ENCODE results near the gene NHEJ1.

NHEJ1 gene

GRCh38 chr2:219122202-219122980 lies 38.2 kb downstream of the NHEJ1 start:
- DNase-seq (ENCODE audit: low spot score) = peak; percentile 29

GRCh38 chr2:219120082-219120481 lies 40.5 kb downstream of the NHEJ1 start:
- no peak for DNase-seq (ENCODE audit: low spot score)

- peak; percentile 53 for DNase-seq (ENCODE audit: low spot score)
Measured at GRCh38 chr2:219119422-219120043, 41.1 kb downstream of the NHEJ1 start.

GRCh38 chr2:219118504-219118903 lies 42.1 kb downstream of the NHEJ1 start:
- no peak for DNase-seq (ENCODE audit: low spot score)

DNA sequence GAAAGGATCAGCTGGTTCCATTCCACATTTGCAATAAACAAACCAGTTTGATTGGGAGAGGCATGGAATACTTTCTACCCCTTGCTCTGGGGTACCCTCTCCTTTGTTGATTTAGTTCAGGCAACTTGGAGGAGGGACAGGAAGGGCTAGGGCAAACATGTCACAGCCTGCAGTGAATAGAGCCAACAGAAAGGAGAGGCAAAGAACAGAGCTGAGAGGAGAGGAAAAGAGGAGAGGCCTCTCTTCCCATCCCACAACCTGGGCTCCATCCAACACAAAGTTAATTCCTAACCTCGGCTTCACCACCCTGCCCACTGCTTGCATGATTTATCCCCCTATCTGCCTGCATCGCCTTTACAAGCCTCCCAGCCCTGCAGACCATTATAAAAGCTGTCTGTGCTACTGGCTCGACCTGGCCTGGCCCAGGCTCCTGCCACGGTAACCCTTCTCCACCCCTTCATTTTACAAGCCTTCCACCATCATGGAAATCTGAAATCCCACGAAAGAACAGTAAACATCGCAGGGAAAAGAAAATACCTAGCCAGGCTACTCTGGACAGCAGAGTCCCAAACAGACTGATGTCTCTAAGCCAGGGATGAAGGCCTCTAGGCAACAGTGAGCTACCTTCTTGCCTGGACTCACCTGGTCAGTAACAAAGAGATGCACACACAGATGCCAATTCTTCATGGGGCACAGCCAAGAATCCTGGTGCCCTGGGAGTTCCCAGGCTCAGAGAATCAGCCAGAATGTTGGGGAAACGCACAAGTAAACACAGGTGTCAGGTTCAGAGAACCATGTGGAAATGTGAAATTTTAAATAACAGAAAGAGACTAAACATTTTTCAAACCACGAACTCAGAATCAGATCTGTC lies 43.6 kb downstream of the NHEJ1 start:
- peak; percentile 44 for DNase-seq (ENCODE audit: low spot score)

- no peak for DNase-seq (ENCODE audit: low spot score)
Measured at GRCh38 chr2:219112651-219113338, 47.8 kb downstream of the NHEJ1 start.

DNA sequence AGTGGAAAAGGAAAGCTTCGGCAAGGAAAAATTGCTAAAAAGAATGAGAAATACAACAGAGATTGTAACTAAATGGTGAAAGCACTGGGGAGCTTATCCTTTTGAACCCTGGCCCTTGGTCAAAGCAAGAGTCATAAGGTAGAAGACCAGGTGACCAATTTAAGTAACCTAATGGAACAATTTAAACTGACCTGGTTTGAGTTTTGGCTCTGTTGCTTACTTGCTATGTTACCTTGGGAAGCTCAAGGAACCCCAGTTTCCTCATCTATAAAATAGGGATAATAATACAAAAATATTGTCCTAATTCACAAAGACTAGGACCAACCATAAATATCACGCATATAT lies 48.6 kb downstream of the NHEJ1 start:
- no peak for DNase-seq (ENCODE audit: low spot score)

DNA sequence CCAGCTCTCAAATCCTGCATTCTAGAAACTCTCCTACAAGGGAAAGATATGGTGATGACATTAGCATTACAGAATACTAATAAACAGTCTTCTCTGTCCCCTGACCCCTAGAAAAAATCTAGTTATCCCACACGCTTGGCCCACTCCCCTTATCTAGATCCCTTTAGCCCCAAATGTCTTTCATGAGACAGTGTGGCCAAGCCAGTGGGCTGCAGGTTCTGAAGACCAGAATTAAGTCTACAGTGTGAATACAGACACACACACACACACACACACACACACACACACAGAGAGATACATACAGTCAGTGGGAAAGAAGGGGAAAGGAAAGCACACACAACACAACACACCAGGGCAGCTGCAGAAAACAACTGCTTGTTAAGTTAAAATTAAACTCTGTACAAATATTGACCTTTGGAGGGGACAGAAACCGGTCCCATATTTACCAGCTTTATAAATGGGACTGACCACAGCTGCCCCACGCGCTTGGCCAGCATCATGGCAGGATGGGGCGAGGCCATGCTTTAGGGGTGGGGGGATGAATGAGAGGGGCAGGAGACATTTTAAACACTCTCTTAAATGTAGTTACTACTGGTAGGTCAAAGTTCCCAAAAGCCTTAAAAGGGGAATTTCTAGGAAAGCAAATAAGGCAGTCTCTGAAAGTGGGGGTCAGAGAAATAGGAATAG lies 49.1 kb downstream of the NHEJ1 start:
- no peak for DNase-seq (ENCODE audit: low spot score)

DNA sequence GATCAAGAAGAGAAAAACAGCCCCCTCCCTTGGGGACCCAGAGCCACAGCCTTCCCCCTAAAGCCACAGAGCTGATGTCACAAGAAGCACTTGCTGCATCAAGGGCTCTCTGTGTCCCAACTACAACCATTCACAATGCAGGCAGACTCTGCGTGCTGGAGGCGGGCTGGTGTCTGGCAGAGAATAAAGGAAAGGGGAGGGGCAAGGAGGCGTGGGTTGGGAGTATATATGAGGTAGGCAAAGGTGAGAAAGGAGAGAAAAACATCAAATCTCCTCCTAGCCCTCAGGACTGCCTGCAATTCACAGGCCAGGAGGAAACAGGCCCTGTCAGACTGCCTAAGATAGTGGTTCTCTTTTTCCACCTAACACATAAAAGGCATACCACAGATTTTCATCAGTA lies 51.1 kb downstream of the NHEJ1 start:
- no peak for DNase-seq (ENCODE audit: low spot score)

DNA sequence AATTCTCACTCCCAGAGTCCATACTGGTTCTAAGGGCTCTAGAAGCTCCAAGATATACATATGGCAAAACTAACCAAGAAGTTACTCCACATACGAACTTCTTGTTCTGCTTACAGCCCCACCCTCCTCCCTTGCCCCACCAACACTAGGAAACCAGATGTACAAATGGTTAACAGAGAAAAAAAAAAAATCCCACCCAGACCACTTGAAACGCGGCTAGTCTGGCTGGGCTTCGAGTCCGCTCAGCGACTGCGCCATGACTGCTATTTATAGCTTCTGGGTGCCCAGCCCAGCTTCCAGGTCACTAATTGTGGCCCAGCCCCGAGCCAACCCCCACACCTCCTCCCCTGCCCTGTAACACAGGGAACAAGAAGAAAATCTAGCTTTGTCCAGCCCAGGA lies 52.9 kb downstream of the NHEJ1 start:
- no peak for DNase-seq (ENCODE audit: low spot score)

DNA sequence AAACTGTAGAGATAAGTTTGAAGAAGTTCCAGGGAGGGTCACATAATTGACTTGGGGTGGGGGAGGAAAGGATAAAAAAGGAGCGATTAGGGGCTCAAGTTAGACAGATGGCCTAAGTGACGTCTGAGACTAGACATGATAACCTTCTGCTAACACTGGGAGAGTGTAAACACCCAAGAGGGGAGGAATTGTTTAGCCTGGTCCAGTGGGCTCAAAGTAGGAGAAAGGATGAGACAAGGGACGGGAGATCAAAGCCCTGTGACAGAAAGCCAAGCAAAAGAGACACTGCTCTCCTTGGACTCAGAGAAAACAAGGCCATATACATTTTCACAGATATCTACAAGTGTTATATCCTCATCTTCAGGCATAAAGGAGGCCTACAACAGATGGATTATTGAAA lies 54.4 kb downstream of the NHEJ1 start:
- DNase-seq (ENCODE audit: low spot score) = no peak

- DNase-seq (ENCODE audit: low spot score) = peak; percentile 44
Measured at GRCh38 chr2:219104107-219105035, 56.2 kb downstream of the NHEJ1 start.

GRCh38 chr2:219099329-219099728 lies 61.3 kb downstream of the NHEJ1 start:
- DNase-seq (ENCODE audit: low spot score) = peak; percentile 49

GRCh38 chr2:219095406-219095935 lies 65.1 kb downstream of the NHEJ1 start:
- DNase-seq (ENCODE audit: low spot score) = no peak

DNA sequence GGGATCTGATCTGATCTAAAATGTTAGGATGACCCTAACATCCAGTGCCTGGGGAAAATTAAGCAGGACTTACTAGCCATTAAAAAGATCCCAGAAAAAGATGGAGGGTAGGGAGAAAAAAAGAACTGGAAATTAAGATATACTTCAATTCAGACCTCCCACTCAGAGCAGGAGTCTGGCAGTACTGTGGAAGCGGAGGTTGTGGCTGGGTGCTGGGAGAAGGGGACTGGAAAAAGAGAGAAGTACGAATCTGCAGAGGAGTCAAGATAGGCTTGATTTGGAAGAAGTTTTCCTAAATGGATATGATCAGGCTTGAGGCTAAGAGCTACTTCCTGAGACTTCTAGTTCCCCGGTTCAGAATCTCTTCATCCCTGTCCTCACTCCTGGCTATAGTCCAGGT lies 66.4 kb downstream of the NHEJ1 start:
- no peak for DNase-seq (ENCODE audit: low spot score)

DNA sequence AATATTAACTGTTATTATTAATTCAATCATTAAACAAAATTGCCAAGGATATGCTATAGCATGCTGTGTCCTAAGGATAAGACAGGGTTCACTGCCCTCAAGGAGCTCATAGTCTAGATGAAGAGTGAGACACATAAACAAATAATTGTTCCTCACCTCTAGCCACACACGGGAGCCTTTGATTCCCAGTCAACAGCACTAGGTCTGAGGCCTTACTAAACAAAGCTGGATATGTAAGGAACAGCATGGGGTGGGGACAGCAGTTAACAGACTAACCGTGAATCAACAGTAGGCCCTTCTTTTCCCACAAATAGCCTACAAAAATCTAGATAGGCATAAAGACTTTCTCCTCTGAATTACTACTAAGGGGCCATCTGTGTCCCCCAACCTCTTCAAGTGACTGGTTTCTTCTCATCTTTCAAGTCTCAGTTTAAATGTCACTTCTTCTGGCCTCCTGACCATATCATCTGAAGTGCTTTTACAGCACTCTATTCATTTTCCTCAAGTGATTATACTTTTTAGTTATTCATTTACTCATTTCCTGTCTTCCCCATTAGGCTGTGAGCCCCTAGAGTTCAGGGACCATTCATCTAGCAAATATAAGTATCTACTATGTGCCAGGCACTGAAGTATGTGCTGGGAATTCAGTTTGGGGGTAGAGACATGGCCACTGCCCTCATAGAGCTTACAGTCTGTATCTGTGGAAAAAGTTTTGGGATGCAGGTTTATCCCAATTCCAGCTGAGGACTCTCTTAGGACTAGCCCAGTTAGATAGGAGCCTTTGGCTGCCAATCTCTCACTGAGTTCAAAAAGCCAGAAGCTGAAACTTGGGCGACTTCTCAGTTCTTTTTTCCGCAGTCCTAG lies 69.9 kb downstream of the NHEJ1 start:
- no peak for DNase-seq (ENCODE audit: low spot score)

DNA sequence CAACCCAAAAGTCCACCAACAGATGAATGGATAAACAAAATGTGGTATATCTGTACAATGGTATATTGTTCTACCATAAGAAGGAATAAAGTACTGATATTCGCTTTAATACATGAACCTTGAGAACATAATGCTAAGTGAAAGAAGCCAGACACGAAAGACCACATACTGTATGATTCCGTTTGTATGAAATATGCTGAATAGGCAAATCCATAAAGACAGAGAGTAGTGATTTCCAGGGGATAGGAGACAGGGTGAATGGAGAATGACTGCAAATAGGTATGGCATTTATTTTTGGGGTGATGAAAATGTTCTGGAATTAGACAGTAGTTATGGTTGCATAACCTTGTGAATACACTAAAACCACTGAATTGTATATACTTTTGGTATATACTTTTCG lies 71.3 kb downstream of the NHEJ1 start:
- no peak for DNase-seq (ENCODE audit: low spot score)

DNA sequence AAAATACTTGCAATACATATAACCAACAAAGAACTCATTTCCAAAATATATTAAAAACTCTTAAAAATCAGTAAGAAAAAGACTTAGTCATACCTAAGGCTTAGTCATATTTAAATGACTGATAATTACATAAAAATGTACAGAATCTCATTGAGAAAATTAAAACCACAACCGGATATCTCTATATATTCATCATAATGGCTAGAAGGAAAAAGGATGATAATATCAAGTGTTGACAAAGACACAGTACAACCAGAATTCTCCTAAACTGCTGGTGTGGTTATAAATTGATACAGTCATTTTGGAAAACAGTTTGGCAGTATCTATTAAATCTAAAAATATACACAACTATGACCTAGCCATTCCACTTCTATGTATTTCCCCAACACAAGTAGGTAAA lies 72.8 kb downstream of the NHEJ1 start:
- DNase-seq (ENCODE audit: low spot score) = no peak

DNA sequence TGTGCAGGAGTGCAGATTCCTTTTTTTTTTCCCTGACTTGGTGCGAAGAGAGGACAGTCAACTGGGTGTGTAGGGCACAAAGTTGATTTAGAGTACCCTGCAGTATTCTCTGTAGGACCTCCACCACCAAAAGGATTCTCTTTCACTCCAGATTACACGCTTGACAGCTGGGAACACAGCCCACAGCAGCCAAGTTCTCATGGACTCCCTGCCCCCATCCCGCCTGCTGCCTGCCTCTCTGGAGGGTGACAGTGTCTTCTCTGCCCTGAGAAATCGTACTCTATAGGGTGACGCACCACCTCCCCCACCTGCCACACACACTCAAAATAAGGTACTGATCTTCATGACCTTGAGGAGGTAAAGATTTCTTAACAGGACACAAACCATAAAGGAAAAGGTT lies 73.3 kb downstream of the NHEJ1 start:
- no peak for DNase-seq (ENCODE audit: low spot score)
